K562 (cell line): Measurements from ENCODE around the gene METTL3. TPM values are rescaled to one million over a fixed set of nuclear protein-coding genes. Genes with fewer than 3 reads are reported as not detected.

ENCODE experiments used
- ATF1 ChIP-seq, 2 experiments: fragments of 450-650 bp in 1 of 2; IDR thresholded peaks; 2 replicates each; pipeline ENCODE4 v1.6.1; 2016; ENCODE audit warnings: missing compliant biosample characterization in 1 of 2, missing genetic modification characterization in 1 of 2
- MAZ ChIP-seq, 2 experiments: fragments of 450-650 bp in 1 of 2; sonication (generic) in 1 of 2; formaldehyde crosslinking; IDR thresholded peaks in 1 of 2; conservative IDR thresholded peaks in 1 of 2; 2 replicates each; pipeline versions ENCODE4 v1.4.0 to v1.5.0; 2020; ENCODE audit warnings: mild to moderate bottlenecking in 1 of 2, missing genetic modification reagents in 1 of 2
- MITF ChIP-seq: IDR thresholded peaks from 2 replicates; pipeline ENCODE4 v1.6.1; 2014; ENCODE audit warnings: antibody characterized with exemption
- NEUROD1 ChIP-seq: fragments of 150-350 bp; IDR thresholded peaks from 2 replicates; pipeline ENCODE4 v1.6.1; 2014; ENCODE audit warnings: borderline replicate concordance, low read length, low read depth; ENCODE audit not compliant: partially characterized antibody
- PKNOX1 ChIP-seq: fragments of 450-650 bp; IDR thresholded peaks from 2 replicates; pipeline ENCODE4 v1.6.1; 2016
- SMARCC2 ChIP-seq: fragments of 450-650 bp; IDR thresholded peaks from 2 replicates; pipeline ENCODE4 v1.6.1; 2017; ENCODE audit warnings: antibody characterized with exemption, moderate library complexity, mild to moderate bottlenecking, low read depth
- TCF3 ChIP-seq: sonication (generic); formaldehyde crosslinking; IDR thresholded peaks from 2 replicates; pipeline ENCODE4 v1.4.0; 2020; ENCODE audit warnings: mild to moderate bottlenecking, missing genetic modification reagents
- THRAP3 ChIP-seq: fragments of 450-650 bp; IDR thresholded peaks from 2 replicates; pipeline ENCODE4 v1.6.1; 2016; ENCODE audit warnings: mild to moderate bottlenecking, inconsistent platforms, borderline replicate concordance
- ZNF124 ChIP-seq: sonication (generic); formaldehyde crosslinking; IDR thresholded peaks from 2 replicates; pipeline ENCODE4 v1.8.1; 2022; ENCODE audit warnings: missing genetic modification reagents
- polyA plus RNA-seq, 8 experiments: library from polyadenylated mRNA; depleted of rRNA in 4 of 8; stranded (reverse) in 5 of 8; unstranded in 3 of 8; fragments of >200 nt; fragmentation: Nextera tagmentation in 2 of 8; fragmentation: Illumina TruSeq in 1 of 8; extraction: Ambion mirVana in 2 of 8; extraction: Trizol in 1 of 8; gene quantifications; 2 replicates each; pipeline versions ENCODE4 v1.2.1 to v1.2.3, GENCODE V29; 2011 to 2014; ENCODE audit warnings: inconsistent platforms in 1 of 8, missing spikeins in 1 of 8
- total RNA-seq, 7 experiments: library from RNA; depleted of rRNA in 6 of 7; stranded (reverse); fragments of >200 nt in 6 of 7; fragmentation: Illumina TruSeq in 2 of 7; extraction: Trizol in 2 of 7; gene quantifications; 2 replicates each; pipeline versions ENCODE4 v1.2.1 to v1.2.3, GENCODE V29; 2011 to 2021; ENCODE audit warnings: low replicate concordance in 1 of 7
- TF ChIP-seq, protein P1 (sequence below): IDR thresholded peaks from 3 replicates; pipeline ENCODE4 v1.6.1; 2011; ENCODE audit warnings: borderline replicate concordance, mild to moderate bottlenecking, moderate library complexity; ENCODE audit not compliant: insufficient read length; ENCODE audit errors: extremely low read depth
- TF ChIP-seq, protein P2 (sequence below): sonication (generic); formaldehyde crosslinking; IDR thresholded peaks from 2 replicates; pipeline ENCODE4 v1.8.1; 2023; ENCODE audit warnings: mild to moderate bottlenecking, missing genetic modification reagents, moderate library complexity
- TF ChIP-seq, protein P3 (sequence below), 2 experiments: fragments of 450-650 bp in 1 of 2; sonication (generic) in 1 of 2; formaldehyde crosslinking in 1 of 2; IDR thresholded peaks in 1 of 2; conservative IDR thresholded peaks in 1 of 2; 2 replicates each; pipeline versions ENCODE4 v1.6.1 to v1.8.1; 2016 to 2023; ENCODE audit warnings: mild to moderate bottlenecking in 2 of 2, moderate library complexity in 2 of 2, inconsistent platforms in 1 of 2, missing genetic modification reagents in 1 of 2
- TF ChIP-seq, protein P4 (sequence below): IDR thresholded peaks from 3 replicates; pipeline ENCODE4 v1.6.1; 2011; ENCODE audit warnings: borderline replicate concordance, mild to moderate bottlenecking; ENCODE audit not compliant: insufficient read length, insufficient read depth
- TF ChIP-seq, protein P5 (sequence below): IDR thresholded peaks from 2 replicates; pipeline ENCODE4 v1.6.1; 2016; ENCODE audit warnings: missing genetic modification characterization, missing compliant biosample characterization

METTL3 gene
- total and polyA plus RNA-seq, 9 of the 15 experiments (the other 6 are each of a cell fraction or from before 2014, with no cell fraction given), result 42.1 to 151 (median 65.7) TPM

DNA sequence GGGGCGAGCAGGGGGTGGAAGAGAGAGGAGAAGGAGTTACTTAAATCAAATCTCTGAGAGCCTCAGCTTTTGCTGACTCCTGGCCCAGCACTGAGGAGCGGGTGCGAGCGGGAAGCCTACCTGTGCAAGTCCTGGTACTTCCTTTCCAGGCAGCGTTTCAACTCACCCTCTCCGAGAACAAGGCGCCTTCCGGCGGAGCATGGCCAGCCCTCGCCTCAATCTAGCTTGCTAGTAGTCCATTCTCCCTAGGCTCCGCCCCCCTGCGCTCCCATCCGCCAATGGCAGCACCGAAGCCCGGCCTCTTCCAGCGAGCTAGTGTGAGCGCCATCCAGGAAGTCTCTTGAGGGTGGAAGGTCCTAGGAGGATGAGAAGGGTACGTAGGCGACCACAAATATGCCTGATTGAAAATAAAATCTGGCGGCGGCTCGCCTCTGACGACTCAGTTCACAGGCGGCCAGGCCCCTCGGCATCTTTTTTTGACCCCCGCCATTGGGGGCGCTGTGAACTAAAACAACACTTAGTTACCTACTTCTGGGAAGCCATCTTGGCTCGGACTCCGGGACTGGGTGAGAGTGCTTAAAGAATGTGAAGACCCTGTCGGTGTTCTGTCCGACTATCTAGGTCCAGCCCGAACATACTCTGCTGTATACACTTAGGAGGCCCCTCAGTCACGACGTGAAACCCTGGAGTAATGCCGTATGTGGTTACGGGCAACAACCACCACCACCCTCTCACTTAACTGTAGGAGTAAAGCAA is 55.0 kb downstream of the METTL3 start, which contains the start of gene CHD8 (continued):
- TF ChIP-seq MAZ (CRISPR knock-in tag; conservative IDR thresholded peaks at IDR 0.05 in 1 of 2, IDR thresholded peaks at IDR 0.05 in 1 of 2) (peak; percentile 20 to 39; a peak in 1 of 4 replicates), MITF (no peak), NEUROD1 (peak; percentile 64), TCF3 (CRISPR knock-in tag) (0 out of 2 replicates have a peak, but pooled peaks have one; percentile 4), SMARCC2 (no peak), PKNOX1 (peak; percentile 50; the same call in 1 of the 2 replicates), ZNF124 (CRISPR knock-in tag) (no peak), ATF1 (CRISPR knock-in tag; IDR thresholded peaks at IDR 0.05) (no peak), ATF1 (tag; IDR thresholded peaks at IDR 0.05) (peak; percentile 75), THRAP3 (no peak)
- TF ChIP-seq, protein P1, sequence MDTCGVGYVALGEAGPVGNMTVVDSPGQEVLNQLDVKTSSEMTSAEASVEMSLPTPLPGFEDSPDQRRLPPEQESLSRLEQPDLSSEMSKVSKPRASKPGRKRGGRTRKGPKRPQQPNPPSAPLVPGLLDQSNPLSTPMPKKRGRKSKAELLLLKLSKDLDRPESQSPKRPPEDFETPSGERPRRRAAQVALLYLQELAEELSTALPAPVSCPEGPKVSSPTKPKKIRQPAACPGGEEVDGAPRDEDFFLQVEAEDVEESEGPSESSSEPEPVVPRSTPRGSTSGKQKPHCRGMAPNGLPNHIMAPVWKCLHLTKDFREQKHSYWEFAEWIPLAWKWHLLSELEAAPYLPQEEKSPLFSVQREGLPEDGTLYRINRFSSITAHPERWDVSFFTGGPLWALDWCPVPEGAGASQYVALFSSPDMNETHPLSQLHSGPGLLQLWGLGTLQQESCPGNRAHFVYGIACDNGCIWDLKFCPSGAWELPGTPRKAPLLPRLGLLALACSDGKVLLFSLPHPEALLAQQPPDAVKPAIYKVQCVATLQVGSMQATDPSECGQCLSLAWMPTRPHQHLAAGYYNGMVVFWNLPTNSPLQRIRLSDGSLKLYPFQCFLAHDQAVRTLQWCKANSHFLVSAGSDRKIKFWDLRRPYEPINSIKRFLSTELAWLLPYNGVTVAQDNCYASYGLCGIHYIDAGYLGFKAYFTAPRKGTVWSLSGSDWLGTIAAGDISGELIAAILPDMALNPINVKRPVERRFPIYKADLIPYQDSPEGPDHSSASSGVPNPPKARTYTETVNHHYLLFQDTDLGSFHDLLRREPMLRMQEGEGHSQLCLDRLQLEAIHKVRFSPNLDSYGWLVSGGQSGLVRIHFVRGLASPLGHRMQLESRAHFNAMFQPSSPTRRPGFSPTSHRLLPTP, result no peak
- TF ChIP-seq, protein P2, sequence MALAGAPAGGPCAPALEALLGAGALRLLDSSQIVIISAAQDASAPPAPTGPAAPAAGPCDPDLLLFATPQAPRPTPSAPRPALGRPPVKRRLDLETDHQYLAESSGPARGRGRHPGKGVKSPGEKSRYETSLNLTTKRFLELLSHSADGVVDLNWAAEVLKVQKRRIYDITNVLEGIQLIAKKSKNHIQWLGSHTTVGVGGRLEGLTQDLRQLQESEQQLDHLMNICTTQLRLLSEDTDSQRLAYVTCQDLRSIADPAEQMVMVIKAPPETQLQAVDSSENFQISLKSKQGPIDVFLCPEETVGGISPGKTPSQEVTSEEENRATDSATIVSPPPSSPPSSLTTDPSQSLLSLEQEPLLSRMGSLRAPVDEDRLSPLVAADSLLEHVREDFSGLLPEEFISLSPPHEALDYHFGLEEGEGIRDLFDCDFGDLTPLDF, result no peak
- TF ChIP-seq, protein P3, sequence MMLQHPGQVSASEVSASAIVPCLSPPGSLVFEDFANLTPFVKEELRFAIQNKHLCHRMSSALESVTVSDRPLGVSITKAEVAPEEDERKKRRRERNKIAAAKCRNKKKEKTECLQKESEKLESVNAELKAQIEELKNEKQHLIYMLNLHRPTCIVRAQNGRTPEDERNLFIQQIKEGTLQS (IDR thresholded peaks at IDR 0.05), result no peak
- TF ChIP-seq, protein P3 (CRISPR knock-in tag; conservative IDR thresholded peaks at IDR 0.05), result no peak
- TF ChIP-seq, protein P4, sequence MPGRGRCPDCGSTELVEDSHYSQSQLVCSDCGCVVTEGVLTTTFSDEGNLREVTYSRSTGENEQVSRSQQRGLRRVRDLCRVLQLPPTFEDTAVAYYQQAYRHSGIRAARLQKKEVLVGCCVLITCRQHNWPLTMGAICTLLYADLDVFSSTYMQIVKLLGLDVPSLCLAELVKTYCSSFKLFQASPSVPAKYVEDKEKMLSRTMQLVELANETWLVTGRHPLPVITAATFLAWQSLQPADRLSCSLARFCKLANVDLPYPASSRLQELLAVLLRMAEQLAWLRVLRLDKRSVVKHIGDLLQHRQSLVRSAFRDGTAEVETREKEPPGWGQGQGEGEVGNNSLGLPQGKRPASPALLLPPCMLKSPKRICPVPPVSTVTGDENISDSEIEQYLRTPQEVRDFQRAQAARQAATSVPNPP, result no peak
- TF ChIP-seq, protein P5, sequence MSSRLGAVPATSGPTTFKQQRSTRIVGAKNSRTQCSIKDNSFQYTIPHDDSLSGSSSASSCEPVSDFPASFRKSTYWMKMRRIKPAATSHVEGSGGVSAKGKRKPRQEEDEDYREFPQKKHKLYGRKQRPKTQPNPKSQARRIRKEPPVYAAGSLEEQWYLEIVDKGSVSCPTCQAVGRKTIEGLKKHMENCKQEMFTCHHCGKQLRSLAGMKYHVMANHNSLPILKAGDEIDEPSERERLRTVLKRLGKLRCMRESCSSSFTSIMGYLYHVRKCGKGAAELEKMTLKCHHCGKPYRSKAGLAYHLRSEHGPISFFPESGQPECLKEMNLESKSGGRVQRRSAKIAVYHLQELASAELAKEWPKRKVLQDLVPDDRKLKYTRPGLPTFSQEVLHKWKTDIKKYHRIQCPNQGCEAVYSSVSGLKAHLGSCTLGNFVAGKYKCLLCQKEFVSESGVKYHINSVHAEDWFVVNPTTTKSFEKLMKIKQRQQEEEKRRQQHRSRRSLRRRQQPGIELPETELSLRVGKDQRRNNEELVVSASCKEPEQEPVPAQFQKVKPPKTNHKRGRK, result no peak
